NCI-H345 (cell line): ENCODE data around the gene SFMBT2.
A peak's percentile ranks its signal among the peaks of the same experiment; 100 is the strongest.
"Not testable (repeated sequence)": the region's sequence is repeated elsewhere in the genome, so short reads cannot be mapped to it uniquely, and the experiment has no call there.

Experiments
- DNase-seq: peaks from one replicate; lab custom pipeline; 2025; lab: John Stamatoyannopoulos, UW

SFMBT2 gene

GRCh38 chr10:7184116-7184515 is 226.7 kb downstream of the SFMBT2 start:
- DNase-seq: not testable (repeated sequence)

DNA sequence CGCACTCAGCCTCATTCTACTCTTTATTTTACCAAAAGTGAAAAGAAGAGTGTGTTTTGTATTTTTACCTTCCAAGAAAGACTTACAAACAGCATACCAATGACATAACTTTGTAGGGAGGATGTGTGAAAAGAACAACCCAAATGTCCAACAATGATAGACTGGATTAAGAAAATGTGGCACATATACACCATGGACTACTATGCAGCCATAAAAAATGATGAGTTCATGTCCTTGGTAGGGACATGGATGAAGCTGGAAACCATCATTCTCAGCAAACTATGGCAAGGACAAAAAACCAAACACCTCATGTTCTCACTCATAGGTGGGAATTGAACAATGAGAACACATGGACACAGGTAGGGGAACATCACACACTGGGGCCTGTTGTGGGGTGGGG is 228.5 kb downstream of the SFMBT2 start:
- DNase-seq: not testable (repeated sequence)

GRCh38 chr10:7181420-7181819 is 229.4 kb downstream of the SFMBT2 start:
- DNase-seq: no peak

DNA sequence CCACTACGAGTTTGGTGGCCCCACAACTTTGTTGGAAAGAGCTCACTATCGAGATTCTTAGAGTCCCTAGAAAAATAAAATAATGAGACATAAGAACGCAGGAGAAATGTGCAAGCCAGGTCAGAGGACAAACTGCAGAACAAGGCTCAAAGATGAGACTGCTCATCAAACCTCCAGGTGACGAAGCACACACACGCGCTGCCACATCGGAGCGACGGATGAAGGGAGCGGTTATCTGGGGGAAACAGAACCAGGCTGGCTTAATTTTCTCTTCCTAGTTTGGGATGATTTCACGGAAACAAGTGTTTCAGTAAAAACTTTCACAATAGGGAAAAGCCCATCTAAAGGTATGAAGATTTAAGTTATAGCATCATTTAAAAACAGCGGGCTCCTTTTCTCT is 231.3 kb downstream of the SFMBT2 start:
- no peak for DNase-seq

DNA sequence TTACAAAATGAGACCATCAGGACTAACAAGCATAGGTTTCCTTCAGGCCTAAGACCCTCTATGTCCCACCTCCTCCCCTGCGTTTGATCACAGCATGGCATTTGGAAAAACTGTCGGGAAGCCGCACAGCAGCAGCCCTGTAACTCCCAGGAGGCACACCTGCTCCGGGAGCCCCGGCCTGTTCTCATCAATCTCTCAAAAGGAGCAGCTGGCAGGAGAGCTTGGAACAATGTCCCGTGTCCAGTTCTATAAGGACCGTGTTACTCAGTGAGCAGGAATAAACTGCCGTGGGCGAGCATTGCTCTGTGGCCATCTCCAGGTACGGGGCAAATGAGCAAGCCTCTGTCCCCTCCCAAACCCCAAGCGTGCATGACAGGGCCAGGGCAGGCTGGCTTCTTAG is 236.9 kb downstream of the SFMBT2 start:
- no peak for DNase-seq

DNA sequence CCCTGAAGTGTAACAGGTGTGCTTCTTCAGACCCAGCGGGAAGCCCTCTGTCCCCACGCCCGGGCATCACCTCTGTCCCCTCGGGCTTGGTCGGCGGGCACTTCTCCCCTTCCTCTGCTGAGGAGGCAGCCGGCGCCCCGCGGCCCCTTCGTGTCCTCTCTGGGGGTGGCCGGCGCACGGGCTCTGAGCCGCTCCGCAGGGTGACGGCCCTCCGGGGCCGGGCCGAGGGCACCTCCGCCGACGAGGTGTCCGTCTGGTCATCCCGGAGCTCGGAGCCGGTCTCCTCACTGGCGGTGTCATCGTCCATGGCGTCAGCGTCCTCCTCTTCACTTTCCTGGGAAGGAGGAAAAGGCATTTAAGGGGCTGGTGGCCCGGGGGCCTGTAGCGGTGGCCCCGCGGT is 239.0 kb downstream of the SFMBT2 start:
- DNase-seq: no peak

GRCh38 chr10:7170626-7171322 is 240.1 kb downstream of the SFMBT2 start:
- no peak for DNase-seq

GRCh38 chr10:7168414-7168813 is 242.4 kb downstream of the SFMBT2 start:
- DNase-seq: peak; percentile 0

DNA sequence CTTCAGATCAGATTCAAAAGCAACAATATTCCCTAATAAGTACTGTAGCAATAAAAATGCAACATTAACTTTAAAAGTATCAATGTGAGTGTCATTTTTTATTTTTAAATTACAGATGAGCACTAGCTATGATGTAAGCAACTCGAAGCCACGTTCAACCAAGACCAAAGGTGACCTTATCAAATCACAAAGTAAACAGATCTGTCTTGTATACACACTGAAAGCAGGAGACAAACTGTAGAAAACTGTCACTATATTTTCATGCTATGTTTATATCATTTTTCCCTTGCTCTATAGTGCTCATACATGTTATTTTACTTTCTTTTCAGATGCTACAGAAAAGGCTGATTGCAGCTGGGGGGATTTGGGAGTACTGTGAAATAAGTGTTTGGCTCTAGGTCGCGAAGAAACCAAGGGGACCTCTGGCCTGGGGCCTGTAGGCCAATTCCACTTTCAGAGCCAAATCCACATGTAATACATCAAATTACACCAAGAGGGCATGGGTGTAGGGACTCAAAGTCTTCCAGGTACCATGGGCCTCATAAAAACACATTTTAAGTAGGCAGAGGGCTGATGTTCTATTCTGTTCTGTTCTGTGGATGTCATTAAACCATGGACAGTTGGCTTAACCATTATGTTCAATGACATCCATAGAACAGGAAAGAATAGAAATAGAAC is 245.2 kb downstream of the SFMBT2 start:
- no peak for DNase-seq

- DNase-seq: no peak
Measured at GRCh38 chr10:7164955-7165354, 245.9 kb downstream of the SFMBT2 start.

DNA sequence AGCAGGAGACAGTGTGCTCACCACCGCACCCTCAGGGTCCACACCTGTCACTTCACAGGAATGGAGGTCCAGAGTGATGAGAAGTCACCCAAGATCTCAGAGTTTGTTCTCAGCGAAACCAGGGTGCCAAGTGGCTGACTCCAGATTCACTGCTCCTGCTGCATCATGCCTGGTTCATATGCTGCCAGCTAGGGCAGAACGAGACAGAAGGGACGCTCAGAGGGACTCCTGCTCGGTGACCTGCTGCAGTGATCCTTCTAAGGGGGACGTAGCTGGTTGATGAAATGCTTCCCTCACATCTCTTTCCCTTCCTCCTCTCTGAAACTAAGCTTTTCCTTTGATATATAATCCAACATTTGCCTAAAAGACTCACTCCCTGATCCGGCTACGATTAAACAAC is 248.5 kb downstream of the SFMBT2 start:
- DNase-seq: no peak

DNA sequence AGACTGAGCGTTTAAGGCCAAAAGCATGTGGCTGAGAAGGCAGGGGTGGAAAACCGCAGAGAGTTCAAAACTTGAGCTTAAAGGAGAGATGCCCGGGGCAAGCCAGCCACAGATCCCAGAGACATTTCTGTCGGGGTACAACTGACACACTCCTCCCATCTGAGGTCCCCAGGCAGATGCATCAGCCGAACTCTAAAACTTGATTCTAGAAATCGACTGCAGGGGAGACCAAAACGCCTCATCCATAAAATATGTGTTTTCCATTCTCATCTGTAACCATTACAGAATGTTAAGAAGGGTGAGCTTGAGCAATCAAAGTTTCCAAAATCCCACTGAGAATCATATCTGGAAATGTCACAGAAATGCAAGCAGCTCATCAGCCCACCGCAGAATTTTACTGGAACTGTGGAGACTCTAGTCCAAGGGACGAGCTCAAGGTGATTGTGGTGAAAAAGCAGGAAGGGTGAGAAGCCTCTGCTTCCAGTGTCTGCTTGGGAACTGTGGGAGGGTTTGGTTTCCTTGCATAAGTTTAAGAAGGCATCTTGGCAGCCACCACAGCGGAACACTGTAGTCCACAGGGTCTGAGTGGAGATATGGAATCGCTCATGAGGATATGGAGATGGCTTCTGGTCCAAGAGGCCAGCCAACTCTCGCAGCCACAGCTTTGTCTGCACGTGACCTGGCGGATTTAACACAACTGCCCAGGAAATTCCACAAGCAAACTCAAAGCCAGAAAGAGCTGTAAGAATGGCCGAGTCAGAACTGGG is 249.2 kb downstream of the SFMBT2 start:
- no peak for DNase-seq

GRCh38 chr10:7159928-7160327 is 250.9 kb downstream of the SFMBT2 start:
- no peak for DNase-seq

GRCh38 chr10:7159517-7159916 is 251.3 kb downstream of the SFMBT2 start:
- DNase-seq: no peak

- no peak for DNase-seq
Measured at GRCh38 chr10:7157091-7157490, 253.7 kb downstream of the SFMBT2 start.

- DNase-seq: no peak
Measured at GRCh38 chr10:7153750-7154149, 257.1 kb downstream of the SFMBT2 start.

DNA sequence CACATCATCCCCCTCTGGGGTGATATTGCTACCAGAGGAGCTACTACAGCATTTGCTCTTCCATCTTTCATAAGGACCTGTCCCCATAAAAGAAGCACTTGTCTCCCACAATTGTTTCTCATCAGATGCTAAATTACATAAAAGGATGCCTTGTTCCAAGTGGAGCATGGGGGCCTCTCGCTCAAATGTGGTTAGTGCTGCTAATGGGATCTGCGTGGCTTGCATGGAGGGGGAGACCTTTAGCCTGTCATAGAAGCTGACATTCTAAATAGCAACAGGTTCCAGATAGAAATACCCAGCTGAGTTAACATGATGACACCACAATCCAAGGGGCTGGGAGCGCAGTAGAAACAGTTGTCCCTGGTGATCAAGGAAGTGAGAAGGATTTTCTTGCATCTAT is 257.9 kb downstream of the SFMBT2 start:
- no peak for DNase-seq

GRCh38 chr10:7152341-7152740 is 258.5 kb downstream of the SFMBT2 start:
- no peak for DNase-seq

GRCh38 chr10:7151538-7151937 is 259.3 kb downstream of the SFMBT2 start:
- DNase-seq: no peak

- DNase-seq: no peak
Measured at GRCh38 chr10:7150349-7150748, 260.5 kb downstream of the SFMBT2 start.

DNA sequence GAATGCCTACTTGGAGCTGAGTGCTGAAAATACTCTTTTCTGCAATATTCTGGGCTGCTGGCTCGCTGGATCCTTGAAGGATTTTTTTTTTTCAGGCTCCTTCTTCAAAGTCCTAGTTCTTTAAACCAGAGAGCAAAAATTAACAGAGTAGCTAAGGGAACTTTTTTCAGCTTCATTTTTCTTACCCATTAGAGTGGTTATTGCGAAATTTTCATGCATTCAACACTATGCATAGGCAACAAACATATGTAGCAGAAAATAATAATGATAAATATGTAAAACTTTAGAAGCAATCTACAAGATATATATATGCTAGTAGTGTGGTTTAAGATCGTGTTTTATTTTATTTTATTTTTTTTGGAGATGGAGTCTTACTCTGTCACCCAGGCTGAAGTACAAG is 264.6 kb downstream of the SFMBT2 start:
- DNase-seq: no peak

DNA sequence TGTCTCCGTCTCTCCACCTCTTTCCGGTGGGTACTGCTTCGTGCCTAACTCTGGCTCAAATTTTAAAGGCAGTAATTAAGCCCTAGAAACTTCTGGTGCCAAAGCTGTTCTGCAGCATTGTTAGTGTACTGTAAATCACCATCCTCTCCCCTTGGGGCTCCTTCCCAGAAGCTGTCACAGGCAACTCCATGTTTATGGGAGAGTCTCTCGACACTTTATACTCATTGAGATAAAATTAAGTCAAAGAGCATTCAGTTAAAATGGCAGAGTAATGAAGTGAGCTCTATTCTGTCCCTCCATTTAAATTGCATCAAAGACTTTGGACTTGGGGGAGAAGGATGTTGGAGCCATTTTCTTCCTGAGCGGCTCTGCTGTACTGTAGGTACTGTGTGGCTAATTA is 274.8 kb downstream of the SFMBT2 start:
- DNase-seq: no peak

DNA sequence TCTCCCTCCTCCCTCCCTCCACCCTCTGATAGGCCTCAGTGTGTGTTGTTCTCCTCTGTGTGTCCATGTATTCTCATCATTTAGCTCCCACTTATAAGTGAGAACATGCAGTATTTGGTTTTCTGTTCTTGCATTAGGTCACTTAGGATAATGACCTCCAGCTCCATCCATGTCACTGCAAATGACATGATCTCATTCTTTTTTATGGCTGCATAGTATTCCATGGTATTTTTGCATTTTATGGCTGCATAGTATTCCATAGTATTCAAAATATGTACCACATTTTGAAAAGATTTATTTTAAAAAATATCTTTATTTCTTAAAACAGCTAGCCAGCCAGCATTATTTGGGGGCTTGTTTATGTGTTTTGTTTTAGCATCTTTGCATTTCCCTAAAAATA is 275.6 kb downstream of the SFMBT2 start:
- DNase-seq: no peak
